ENCODE results near the gene RALGPS1.

The RALGPS1 gene

GRCh38 chr9:127200106-127200862, 285.7 kb downstream of the RALGPS1 start:
- intact Hi-C loops (cut with micrococcal nuclease) = no loop called here
- H3K4me1 Mint-ChIP-seq (ENCODE audit: low read depth) = no peaks in the 10 kb centered on the region
- no peak overlapping the region for H3K4me3 Mint-ChIP-seq
- H3K36me3 Mint-ChIP-seq (ENCODE audit: low read depth) = no peaks in the 10 kb centered on the region
- no peaks in the 10 kb centered on the region for H3K9me3 Mint-ChIP-seq
- H3K27ac Mint-ChIP-seq = no peak overlapping the region
- H3K27me3 Mint-ChIP-seq = peaks cover 16% of the 10 kb centered on the region

- H3K27me3 Mint-ChIP-seq = peaks cover 19% of the 10 kb centered on the region
- no peaks in the 10 kb centered on the region for H3K4me1 Mint-ChIP-seq (ENCODE audit: low read depth)
- H3K36me3 Mint-ChIP-seq (ENCODE audit: low read depth) = no peaks in the 10 kb centered on the region
- intact Hi-C loops (cut with micrococcal nuclease) = no loop called here
- no peak overlapping the region for H3K27ac Mint-ChIP-seq
- no peaks in the 10 kb centered on the region for H3K9me3 Mint-ChIP-seq
- no peak overlapping the region for H3K4me3 Mint-ChIP-seq
Measured at GRCh38 chr9:127201071-127201541, 286.5 kb downstream of the RALGPS1 start.

- Mint-ChIP-seq H3K9me3 (no peaks in the 10 kb centered on the region), H3K4me1 (ENCODE audit: low read depth) (no peaks in the 10 kb centered on the region), H3K4me3 (no peak overlapping the region), H3K27me3 (peaks cover 19% of the 10 kb centered on the region), H3K36me3 (ENCODE audit: low read depth) (no peaks in the 10 kb centered on the region), H3K27ac (no peak overlapping the region)
- intact Hi-C loops (cut with micrococcal nuclease) = no loop called here
Measured at GRCh38 chr9:127201731-127202130, 287.1 kb downstream of the RALGPS1 start.

GRCh38 chr9:127202461-127203169, 288.0 kb downstream of the RALGPS1 start:
- Mint-ChIP-seq H3K9me3 (no peaks in the 10 kb centered on the region), H3K27ac (no peak overlapping the region)

GRCh38 chr9:127203681-127204327, 289.2 kb downstream of the RALGPS1 start:
- intact Hi-C loops (cut with micrococcal nuclease) = no loop called here
- Mint-ChIP-seq H3K27ac (no peak overlapping the region), H3K9me3 (no peaks in the 10 kb centered on the region), H3K27me3 (peaks cover 8% of the 10 kb centered on the region), H3K4me1 (ENCODE audit: low read depth) (no peaks in the 10 kb centered on the region), H3K4me3 (no peak overlapping the region), H3K36me3 (ENCODE audit: low read depth) (no peaks in the 10 kb centered on the region)

More at GRCh38 chr9:127202461-127203169, 288.0 kb downstream of the RALGPS1 start:
- Mint-ChIP-seq H3K4me3 (no peak overlapping the region), H3K4me1 (ENCODE audit: low read depth) (no peaks in the 10 kb centered on the region), H3K27me3 (peaks cover 19% of the 10 kb centered on the region), H3K36me3 (ENCODE audit: low read depth) (no peaks in the 10 kb centered on the region)
- intact Hi-C loops (cut with micrococcal nuclease) = no loop called here

- H3K9me3 Mint-ChIP-seq = no peaks in the 10 kb centered on the region
- no peak overlapping the region for H3K4me3 Mint-ChIP-seq
- no peaks in the 10 kb centered on the region for H3K36me3 Mint-ChIP-seq (ENCODE audit: low read depth)
- H3K27ac Mint-ChIP-seq = no peak overlapping the region
- intact Hi-C loops (cut with micrococcal nuclease) = no loop called here
- H3K27me3 Mint-ChIP-seq = peaks cover 12% of the 10 kb centered on the region
- peaks cover 6% of the 10 kb centered on the region for H3K4me1 Mint-ChIP-seq (ENCODE audit: low read depth)
Measured at GRCh38 chr9:127204771-127205470, 290.3 kb downstream of the RALGPS1 start.

GRCh38 chr9:127205952-127206351, 291.4 kb downstream of the RALGPS1 start:
- intact Hi-C loops (cut with micrococcal nuclease) = no loop called here
- H3K9me3 Mint-ChIP-seq = no peaks in the 10 kb centered on the region
- H3K4me3 Mint-ChIP-seq = no peak overlapping the region
- H3K27me3 Mint-ChIP-seq = peaks cover 16% of the 10 kb centered on the region
- H3K27ac Mint-ChIP-seq = no peak overlapping the region
- peaks cover 8% of the 10 kb centered on the region for H3K4me1 Mint-ChIP-seq (ENCODE audit: low read depth)
- H3K36me3 Mint-ChIP-seq (ENCODE audit: low read depth) = no peaks in the 10 kb centered on the region

- peaks cover 8% of the 10 kb centered on the region for H3K4me1 Mint-ChIP-seq (ENCODE audit: low read depth)
- no peak overlapping the region for H3K27ac Mint-ChIP-seq
- no peaks in the 10 kb centered on the region for H3K36me3 Mint-ChIP-seq (ENCODE audit: low read depth)
- intact Hi-C loops (cut with micrococcal nuclease) = no loop called here
- H3K9me3 Mint-ChIP-seq = no peaks in the 10 kb centered on the region
- H3K27me3 Mint-ChIP-seq = peaks cover 20% of the 10 kb centered on the region
- no peak overlapping the region for H3K4me3 Mint-ChIP-seq
Measured at GRCh38 chr9:127206666-127207065, 292.1 kb downstream of the RALGPS1 start.

GRCh38 chr9:127207734-127208410, 293.3 kb downstream of the RALGPS1 start:
- peaks cover 8% of the 10 kb centered on the region for H3K4me1 Mint-ChIP-seq (ENCODE audit: low read depth)
- intact Hi-C loops (cut with micrococcal nuclease) = no loop called here
- peaks cover 22% of the 10 kb centered on the region for H3K27me3 Mint-ChIP-seq
- H3K4me3 Mint-ChIP-seq = no peak overlapping the region
- no peaks in the 10 kb centered on the region for H3K9me3 Mint-ChIP-seq
- no peaks in the 10 kb centered on the region for H3K36me3 Mint-ChIP-seq (ENCODE audit: low read depth)
- H3K27ac Mint-ChIP-seq = no peak overlapping the region

- no peak overlapping the region for H3K27ac Mint-ChIP-seq
- no peaks in the 10 kb centered on the region for H3K36me3 Mint-ChIP-seq (ENCODE audit: low read depth)
- no peak overlapping the region for H3K4me3 Mint-ChIP-seq
- peaks cover 24% of the 10 kb centered on the region for H3K27me3 Mint-ChIP-seq
- no peaks in the 10 kb centered on the region for H3K9me3 Mint-ChIP-seq
- peaks cover 8% of the 10 kb centered on the region for H3K4me1 Mint-ChIP-seq (ENCODE audit: low read depth)
- intact Hi-C loops (cut with micrococcal nuclease) = no loop called here
Measured at GRCh38 chr9:127208416-127208815, 293.8 kb downstream of the RALGPS1 start.

GRCh38 chr9:127209220-127209619, 294.6 kb downstream of the RALGPS1 start:
- Mint-ChIP-seq H3K9me3 (no peaks in the 10 kb centered on the region), H3K27ac (no peak overlapping the region), H3K4me1 (ENCODE audit: low read depth) (peaks cover 8% of the 10 kb centered on the region), H3K27me3 (peaks cover 25% of the 10 kb centered on the region), H3K36me3 (ENCODE audit: low read depth) (no peaks in the 10 kb centered on the region), H3K4me3 (no peak overlapping the region)
- intact Hi-C loops (cut with micrococcal nuclease) = no loop called here

- Mint-ChIP-seq H3K4me1 (ENCODE audit: low read depth) (peaks cover 8% of the 10 kb centered on the region), H3K4me3 (no peak overlapping the region), H3K27me3 (peaks cover 24% of the 10 kb centered on the region), H3K27ac (no peak overlapping the region), H3K9me3 (no peaks in the 10 kb centered on the region), H3K36me3 (ENCODE audit: low read depth) (no peaks in the 10 kb centered on the region)
- intact Hi-C loops (cut with micrococcal nuclease) = loop anchor here (5.0 kb wide), 1 partner anchor 137 kb away; no protein-coding TSS in a partner anchor
Measured at GRCh38 chr9:127209948-127210640, 295.5 kb downstream of the RALGPS1 start.
